NCI-H1417 treated with DMSO at 0.1 percent for 48 hours (cell line): ENCODE results near the gene IPO5.
"Not testable (repeated sequence)": the region's sequence is repeated elsewhere in the genome, so short reads cannot be mapped to it uniquely, and the experiment has no call there.

Experiments used
- DNase-seq: peaks from one replicate; lab custom pipeline; 2025; lab: John Stamatoyannopoulos, UW

IPO5 gene

DNA sequence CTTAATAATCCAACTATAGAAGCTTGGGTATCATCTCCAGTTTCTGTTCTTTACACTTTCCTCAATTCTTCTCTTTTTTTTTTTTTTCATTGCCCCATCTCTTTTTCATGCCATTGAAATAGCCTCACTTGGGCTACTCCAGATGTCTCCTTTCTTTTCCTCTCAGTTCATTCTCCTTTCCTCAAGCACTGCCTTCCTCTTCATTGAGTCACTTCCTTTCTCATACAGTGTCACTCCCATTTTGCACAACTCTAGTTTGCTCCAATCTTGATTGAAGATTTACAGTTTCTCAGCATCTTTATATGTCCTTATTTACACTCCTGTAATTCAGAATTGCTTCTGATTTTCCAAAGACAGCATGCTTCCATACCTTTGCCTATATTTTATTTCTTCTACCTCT lies 61.3 kb downstream of the IPO5 start:
- DNase-seq, result no peak

DNA sequence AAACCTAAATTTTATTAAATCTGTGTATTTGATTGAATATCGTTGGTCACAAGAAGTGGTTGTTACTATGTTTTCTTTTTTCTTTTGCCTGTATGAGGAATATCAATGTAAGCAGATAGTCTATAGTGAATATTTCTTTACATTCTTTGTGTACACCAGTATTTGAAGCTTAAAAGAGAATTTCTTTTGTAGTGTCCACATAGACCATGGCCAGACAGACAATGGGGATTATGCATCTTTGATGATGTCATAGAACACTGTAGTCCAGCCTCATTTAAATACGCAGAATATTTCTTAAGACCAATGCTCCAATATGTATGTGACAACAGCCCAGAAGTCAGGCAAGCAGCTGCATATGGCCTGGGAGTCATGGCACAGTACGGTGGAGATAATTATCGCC lies 64.8 kb downstream of the IPO5 start:
- DNase-seq, result no peak

DNA sequence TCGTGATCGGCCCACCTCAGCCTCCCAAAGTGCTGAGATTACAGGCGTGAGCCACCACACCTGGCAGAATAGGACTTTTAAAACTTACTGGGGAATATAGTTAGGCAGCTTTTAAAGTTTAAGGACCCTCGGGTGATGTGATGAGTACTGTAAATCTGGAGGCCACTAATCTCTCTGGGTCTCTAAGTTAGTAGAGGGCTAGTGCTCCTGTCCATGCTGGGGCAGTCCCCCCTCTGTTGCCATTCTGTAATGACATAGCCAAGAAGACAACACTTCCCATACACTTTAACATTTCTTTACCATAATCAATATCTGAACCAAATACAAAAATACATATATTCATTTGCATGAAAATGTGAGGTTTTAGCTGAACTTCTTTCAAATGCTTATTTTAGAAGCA lies 65.7 kb downstream of the IPO5 start:
- no peak for DNase-seq

DNA sequence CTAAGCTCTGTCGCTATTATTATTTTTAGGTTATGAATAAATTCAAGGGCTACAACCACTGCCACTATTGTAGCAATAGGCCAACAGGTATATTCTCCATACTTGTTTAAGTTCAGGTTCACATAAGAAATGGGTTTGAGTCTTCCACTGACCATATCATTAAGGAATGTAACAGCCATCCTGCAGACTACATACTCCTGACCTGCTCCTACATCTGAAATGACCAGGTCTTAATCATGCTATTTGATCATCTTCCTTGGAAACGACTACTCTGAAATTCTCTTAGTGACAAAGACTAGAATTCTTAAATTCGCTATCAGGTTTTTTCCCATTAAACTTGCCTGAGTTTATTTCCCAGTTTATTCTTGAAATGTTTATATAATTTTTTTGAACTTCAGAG lies 66.8 kb downstream of the IPO5 start:
- no peak for DNase-seq

DNA sequence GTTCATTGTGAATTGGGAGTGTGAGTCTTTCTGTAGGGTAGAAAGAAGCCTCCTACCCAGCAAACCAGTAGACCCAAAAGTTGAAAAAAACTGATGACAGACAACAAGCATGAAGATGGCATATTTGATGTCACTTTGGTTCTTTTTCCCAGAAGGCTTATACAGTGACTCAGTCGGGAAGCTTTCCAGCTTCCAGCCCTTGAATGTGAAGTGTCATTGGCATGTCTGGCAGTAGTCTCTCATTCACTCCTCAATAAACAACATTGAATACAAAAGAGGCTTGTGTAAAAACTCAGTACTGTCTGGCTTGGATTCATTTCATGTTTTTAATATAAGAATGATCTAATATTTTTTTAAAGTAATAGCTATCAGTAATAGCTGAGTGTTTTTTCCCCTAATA lies 68.7 kb downstream of the IPO5 start:
- no peak for DNase-seq

DNA sequence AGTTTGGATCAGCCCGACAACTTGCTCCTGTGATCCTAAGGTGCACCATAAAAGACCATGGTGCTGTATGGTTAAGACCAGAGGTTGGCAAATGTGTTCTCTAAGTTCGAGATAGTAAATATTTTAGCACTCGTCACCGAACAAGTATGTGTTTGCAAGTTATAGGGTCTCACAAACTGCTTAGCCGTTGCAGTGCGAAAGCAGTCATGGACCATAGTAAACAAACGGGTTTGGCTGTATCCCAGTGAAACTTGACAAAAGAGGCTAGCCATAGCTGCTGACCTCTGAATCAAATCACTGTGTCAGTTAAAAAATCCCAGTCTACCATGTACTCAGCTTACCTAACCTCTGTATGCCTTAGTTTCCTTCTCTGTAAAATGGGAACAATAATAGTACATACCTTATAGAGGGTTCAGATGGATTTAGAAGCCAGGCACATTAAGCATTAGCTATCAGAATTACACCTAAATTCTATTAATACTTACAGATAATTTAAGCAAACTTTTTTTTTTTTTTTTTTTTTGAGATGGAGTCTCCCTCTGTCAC lies 72.1 kb downstream of the IPO5 start:
- DNase-seq, result no peak

DNA sequence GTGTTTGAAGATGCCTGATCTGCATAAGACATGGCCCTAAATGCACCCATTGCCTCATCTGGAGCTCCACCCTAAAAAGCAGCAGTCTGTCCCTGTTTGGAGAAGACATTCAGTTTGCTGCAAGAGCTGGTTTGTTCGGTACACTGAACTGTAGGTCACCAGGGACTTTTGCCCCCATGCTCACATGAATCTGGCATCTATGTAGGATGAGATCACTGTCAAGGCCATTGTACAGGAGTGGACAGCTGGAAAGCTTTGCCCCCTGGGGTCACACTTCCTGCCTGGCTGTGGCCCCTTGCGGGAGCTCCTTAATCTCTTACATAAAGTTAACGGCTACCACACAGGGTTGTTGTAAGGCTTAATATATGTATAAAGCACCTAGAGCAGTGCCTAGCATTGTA lies 73.0 kb downstream of the IPO5 start:
- no peak for DNase-seq

DNA sequence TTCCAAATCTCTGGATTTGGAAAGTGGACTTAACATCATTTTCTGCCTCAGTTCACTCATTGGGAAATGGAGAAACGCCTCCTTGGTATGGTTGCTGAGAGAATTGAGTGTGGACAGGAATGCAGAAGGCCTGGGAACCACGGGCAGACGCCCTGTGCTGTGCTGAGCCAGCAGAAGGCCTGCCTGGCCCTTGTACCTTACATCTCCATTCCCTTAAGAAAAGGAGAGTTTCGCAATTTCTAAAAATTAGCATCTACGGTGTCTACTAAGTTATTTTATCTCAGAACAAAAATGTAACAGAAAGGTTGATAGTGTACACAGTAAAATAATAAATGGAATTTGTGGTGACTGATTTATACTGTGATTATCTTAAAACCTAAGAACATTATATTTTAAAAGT lies 78.7 kb downstream of the IPO5 start:
- no peak for DNase-seq

DNA sequence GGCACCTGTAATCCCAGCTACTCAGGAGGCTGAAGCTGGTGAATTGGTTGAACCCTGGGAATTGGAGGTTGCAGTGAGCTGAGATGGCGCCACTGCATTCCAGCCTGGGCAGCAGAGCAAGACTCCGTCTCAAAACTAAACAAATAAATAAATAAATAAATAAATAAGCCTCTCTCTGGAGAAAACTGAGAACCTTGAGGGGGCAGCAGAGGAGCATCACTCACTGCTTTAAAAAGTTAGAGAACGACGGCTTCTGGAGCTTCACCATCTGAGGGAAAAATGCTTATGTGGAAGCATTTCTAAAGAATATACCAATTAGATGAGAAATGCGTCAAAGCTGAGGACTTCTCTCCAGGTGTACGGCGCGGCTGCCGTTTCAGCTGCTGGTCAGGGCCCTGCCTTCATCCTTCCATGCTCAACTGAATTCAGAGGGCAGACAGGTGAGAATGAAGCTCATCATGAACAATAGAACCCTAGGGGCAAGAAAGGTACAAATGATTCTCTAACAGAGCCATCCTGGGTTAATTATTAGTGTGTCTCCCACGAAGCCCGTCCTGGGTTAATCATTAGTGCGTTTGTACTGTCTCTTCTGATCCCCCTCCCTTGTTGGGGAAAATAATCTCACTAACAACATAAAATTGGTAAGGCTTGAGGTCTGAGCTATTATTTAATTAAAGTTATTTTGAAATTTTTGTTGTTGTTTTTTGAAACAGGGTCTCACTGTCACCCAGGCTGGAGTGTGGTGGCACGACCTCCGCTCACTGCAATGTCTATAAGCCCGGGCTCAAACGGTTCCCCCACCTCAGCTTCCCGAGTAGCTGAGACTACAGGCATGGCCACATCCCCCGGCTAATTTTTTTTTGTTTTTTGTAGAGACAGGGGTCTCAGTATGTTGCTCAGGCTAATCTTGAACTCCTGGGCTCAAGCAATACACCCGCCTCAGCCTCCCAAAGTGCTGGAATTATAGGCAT lies 80.1 kb downstream of the IPO5 start:
- no peak for DNase-seq

DNA sequence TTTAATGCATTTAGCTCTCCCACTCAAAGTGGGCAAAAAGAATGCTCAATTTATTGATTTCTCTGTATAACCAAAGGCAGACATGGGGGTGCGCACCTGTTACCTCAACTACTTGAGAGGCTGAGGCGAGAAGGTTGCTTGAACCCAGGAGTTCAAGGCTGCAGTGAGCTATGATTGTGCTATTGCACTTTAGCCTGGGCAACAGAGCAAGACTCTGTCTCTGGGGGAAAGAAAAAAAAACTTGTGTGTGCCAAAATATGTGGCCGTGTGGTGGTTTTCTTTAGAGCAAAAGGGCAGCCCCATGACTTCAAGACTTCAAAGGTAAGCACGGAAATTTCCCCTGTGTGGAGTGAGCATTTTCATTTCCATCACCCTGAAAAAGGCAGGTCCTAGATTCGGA lies 81.9 kb downstream of the IPO5 start:
- no peak for DNase-seq

DNA sequence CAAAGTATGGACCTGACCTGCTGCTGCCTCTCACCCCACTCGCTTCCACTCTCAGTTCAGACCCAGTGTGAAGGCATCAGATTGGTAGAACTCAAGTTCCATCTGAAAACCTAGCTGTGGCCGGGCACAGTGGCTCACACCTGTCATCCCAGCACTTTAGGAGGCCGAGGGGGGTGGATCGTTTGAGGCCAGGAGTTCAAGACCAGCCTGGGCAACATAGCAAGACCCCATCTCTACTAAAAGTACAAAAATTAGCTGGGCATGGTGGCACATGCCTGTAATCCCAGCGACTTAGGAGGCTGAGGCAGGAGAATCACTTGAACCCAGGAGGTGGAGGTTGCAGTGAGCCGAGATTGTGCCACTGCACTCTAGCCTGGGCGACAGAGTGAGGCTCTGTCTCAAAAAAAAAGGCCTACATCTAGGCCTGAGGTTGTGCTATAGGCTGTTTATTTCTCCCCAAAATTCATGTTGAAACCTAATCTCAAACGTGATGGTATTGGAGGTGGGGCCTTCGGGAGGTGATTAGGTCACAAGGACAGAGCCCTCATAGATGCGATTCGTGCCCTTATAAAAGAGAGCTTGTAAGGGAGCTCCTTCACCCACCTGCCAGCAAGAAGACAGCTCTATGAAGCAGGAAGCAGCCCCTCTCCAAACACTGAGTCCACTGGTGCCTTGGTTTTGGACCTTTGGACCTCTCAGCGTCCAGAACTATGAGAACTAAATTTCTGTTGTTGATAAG lies 83.3 kb downstream of the IPO5 start:
- not testable (repeated sequence) for DNase-seq

DNA sequence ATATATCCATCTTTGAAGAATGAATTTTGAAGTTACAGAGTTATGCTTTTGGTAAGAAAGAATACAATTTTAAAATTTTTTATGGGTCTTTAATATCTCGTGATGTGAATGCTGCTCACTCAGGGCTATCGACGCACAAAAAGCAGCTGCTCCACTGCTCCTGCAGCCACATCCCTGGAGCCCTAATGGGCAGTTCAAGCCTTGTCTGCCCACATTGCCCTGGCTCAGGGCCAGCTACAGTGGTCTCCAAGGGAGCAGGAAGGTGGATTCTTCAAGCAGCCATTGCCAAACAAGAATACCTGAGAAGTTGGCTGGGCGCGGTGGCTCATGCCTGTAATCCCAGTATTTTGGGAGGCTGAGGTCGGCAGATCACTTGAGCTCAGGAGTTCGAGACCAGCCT lies 85.8 kb downstream of the IPO5 start:
- no peak for DNase-seq

DNA sequence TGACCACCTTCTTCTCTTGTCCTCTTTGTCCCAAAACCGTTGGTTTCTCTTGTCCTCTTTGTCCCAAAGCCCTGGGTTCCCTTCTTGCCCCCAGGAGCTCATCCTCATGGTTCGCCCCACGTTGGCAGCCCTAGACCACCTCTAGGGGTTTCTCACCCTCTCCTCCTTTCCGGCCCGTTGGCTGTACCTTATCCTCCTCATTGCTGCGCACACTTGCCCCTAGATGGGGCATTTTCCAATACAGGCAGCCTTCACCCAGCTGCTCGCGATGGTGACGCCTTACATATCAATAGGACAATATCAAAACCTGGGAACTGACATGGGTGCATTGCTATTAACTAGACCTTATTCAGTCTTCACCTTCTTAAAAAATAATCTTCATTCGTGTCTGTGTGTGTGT lies 86.5 kb downstream of the IPO5 start:
- no peak for DNase-seq

DNA sequence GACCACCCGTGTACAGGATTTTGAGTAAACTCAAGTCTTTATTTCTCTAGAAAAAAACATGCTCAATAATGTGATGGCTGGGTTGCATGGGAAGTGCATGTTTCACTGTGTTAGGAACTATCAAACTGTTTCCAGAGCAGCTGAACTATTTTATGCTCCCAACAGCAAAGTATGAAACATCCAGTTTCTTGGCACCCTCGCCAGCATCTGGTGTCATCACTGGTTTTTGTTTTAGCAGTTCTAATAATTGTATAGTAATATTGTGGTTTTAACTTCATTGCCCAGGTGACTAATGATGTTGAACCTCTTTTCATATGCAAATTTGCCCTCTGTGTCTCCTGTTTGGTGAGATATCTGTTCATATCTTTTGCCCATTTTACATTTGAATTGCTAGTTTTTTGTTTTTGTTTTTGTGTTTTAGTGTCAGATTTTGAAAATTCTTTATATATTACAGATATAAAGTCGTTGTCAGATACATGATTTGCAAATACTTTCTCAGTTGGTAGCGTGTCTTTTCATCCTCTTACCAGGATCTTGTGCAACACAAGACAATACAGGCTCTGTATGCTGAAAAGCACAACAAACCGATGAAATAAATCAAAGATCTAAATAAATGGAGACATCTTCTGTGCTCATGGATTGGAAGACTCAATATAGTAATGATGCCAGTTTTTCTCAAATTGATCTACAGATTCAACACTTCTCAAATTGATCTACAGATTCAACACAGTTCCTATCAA lies 87.8 kb downstream of the IPO5 start:
- no peak for DNase-seq

DNA sequence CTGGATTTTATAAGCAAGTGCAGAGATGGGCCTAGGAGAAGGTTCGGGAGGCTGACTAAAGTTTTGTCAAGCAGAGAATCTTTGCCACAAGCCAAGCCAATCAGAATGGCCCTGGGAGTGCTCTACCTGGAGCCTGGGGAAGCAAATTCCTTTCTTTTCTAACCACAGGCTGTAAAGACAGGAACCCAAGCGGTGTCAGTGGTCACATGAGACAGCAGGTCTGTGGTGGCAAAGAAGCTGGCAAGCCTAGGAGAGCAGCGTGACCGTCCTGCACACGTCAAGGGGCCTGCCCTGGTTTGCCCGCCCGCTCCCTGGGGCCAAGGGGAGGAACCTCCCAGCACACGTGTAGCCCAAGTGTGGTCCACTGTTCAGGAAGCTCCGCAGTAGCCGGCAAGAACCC lies 90.8 kb downstream of the IPO5 start:
- DNase-seq, result no peak

DNA sequence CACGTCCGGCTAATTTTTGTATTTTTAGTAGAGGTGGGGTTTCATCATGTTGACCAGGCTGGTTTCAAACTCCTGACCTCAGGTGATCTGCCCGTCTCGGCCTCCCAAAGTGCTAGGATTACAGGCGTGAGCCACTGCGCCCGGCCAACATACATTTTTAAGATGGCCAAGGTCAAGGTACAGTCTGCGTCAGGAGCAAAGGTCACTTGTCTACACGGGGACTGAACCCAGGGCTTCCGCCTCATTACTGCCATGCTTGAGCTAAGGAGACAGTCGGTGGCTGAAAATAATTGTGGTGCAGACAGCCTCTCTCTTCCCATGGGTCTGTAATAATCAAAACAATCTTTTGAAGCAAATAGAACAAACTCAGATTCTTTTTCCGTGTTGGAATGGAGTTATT lies 94.3 kb downstream of the IPO5 start:
- DNase-seq, result not testable (repeated sequence)

DNA sequence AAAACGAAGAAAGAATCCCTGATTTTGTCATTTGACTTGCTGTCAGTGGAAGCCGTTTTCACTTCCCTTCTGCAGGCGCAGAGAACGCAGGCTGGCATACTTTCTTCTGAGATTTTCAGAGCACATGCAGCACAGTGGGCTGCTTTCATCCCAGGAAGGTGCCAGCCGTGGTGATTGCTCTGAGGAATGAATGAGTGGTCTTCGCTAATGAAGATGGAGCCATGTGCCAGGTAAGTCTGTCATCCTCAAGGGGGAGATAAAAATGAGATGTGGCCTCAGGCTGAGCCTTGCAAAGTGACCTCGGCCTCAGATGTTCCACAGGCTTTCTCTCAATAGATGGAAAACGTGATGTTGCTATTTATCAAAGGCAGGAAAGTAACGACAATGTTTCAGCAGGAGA lies 94.8 kb downstream of the IPO5 start:
- DNase-seq, result no peak

DNA sequence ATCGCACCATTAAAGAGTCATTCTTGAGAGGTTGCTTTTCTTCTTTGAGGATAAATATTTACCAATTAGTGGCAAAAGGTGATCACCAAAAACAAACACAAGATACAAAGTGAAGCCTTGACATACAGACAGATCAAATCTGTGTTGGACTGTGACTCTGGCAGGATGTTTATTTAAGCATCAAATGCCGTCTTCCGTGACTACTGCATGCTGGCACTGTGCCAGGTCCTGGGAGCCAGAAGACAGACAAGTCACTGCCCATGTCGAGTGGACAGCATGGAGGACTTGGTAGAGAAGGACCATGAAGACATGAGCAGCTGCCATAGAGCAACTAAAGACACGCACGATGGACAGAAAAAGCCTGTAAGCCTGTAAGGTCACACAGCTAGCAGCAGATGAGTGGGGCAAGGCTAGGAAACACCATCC lies 96.6 kb downstream of the IPO5 start:
- no peak for DNase-seq

DNA sequence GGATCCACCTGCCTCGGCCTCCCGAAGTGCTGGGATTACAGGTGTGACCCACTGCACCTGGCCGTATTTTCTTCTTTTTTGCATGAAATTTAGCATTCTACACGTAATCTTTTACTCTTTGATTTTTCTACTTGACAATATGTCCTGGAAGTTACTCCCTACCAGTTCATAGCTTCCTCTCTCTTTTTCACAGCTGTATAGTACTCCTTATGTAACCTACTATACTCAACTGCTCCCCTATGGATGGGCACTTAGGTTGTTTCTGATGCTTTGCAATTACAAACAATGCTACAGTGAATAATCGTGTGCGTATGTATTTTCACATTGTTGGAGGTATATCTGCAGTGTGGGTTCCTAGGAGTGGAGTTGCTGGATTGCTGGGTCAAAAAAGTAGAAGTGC lies 98.9 kb downstream of the IPO5 start:
- DNase-seq, result no peak

DNA sequence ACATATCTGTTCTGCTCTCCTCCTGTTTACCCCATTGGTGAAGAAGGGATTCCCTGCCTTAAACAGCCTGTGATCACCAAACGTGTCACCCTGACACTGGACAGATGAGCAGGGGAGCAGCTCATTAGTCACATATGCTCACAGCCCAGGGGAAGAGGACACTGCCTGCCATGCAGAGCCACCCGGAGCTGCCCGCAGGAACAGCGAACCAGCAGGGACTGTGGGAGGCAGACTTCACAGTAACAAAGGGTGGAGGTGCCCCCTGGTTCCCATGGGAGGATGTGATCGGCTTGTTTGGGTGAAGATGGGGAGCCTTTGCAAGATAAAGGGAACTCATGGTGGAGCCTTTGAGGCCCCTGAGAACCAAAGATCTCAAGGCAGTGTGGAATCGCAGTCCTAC lies 100.8 kb downstream of the IPO5 start:
- no peak for DNase-seq

DNA sequence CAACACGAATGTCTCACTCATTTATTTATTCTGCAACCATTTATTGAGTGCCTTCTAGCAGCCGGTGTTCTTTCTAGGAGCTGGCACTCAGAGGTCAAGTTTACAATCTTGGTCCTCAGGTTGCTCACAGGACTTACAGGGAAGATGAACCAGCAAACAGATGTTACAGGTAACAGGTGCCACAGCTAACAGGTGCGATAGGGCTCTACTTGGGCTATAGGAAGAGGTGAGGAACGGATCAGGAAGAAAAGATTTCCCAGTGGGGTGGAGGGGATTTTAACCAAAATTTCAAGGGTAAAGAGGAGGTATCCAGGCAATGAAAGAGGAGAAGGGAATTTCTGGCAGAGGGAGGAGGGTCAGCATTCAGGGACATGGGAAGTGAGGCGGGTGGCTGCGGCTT lies 102.1 kb downstream of the IPO5 start:
- no peak for DNase-seq

DNA sequence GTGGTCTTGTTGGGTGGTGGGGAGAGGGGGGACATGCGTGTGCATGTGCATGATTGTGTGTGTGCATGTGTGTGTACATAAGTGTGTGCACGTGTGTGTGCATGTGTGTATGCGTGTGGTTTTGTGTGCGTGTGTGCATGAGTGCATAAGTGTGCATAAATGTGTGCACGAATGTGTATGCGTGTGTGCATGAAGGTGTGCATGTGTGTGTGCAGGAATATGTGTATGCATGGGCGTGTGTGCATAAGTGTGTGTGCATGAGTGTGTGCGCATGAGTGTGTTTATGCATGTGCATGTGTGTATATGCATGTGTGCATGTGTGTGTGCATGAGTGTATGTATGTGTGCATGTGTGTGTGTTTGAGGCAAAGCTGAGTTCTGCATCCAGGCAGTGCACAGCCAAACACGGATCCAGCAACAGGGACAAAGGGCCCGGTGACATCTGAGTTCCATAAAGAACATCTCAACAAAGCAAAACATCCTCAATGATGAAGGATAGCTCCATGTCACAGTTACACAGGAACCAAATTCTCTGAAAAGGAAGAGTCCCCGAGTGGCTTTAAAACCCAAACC lies 103.5 kb downstream of the IPO5 start:
- DNase-seq, result no peak
